ENCODE measurements around the gene SPATA21.
A peak's percentile ranks its signal among the peaks of the same experiment; 100 is the strongest.

SPATA21 gene

GRCh38 chr1:16418823-16419425, 18.3 kb downstream of the SPATA21 start:
- no peak for DNase-seq

DNA sequence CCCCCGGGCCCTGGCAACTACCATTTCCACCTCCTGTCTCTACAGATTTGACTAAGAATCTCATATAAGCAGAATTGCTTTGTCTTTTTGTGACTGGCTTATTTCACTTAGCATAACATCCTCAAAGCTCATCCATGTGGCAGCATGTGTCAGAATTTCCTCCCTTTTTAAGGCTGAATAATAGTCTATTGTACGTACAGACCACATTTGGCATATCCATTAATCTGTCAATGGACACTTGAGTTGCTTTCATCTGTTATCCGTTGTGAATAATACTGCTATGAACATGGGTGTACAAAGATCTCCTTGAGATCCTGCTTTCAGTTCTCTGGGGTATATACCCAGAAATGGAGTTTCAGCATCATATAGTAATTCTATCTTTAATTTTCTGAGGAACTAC, 24.0 kb downstream of the SPATA21 start:
- no peak for DNase-seq

DNA sequence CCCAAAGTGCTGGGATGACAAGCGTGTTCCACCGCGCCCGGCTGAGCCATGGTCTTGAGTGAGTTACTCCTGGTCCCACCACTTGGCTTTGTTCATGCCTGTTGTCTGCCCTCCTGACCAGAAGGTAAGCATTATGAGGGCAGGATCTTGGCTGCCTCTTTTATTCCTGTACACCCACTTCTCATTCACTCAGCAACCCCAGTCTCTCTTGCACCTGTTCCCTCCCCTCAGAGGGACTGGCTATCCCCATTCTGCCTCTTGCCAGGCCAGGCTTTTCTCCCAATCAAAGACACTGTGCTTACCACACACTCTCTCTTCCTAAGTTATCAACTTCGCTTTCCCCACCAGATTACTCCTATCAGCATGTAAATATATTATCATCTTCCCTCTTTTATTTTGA, 26.4 kb downstream of the SPATA21 start:
- no peak for DNase-seq

DNA sequence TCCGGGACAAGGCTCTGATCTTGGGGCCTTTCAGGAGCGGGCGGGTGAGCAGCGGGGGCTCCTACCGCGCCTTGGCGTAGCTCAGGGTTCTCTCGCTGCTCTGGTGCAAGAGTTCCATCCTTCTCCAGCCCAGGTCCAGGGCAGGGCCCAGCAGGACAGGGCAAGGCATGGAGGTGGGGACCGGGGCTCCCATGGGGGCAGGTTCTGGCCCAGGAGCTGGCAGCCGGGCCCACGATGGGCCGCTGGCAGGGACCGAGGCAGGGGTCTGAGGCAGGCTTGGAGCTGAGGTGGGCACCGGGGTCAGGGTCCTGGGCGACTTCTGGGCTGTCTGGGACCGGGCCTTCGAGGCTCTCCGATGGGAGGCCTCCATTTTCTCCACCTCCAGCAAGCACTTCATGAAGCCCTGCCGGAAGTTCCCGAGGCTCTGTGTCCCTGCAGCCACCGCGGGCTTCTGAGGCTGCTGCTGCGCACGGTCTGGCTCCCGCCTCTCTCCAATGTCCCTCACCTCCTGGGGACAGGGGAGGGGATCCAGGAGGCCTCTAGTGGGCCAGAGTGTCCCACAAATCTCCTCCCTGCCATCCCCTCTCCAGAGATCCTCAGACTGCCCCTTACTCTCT, 27.6 kb downstream of the SPATA21 start:
- DNase-seq = no peak

- no peak for DNase-seq
Measured at GRCh38 chr1:16406868-16407267, 30.4 kb downstream of the SPATA21 start.

DNA sequence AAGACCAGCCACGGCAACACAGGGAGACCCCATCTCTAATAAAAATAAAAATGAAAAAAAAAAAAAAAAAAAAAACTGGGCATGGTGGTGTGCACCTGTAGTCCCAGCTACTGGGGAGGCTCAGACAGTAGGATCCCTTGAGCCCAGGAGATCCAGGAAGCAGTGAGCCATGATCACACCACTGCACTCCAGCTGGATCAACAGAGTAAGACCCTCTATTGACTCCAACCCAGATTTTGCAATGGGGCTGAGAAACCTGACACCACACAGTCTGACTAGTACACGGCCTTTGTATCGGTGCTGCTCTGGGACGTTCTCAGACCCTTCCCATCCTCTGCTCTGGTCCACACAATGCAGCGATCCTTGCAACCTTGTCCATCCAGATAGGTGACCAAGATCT, 31.8 kb downstream of the SPATA21 start:
- DNase-seq = no peak

- DNase-seq = no peak
Measured at GRCh38 chr1:16402742-16403141, 34.5 kb downstream of the SPATA21 start.

DNA sequence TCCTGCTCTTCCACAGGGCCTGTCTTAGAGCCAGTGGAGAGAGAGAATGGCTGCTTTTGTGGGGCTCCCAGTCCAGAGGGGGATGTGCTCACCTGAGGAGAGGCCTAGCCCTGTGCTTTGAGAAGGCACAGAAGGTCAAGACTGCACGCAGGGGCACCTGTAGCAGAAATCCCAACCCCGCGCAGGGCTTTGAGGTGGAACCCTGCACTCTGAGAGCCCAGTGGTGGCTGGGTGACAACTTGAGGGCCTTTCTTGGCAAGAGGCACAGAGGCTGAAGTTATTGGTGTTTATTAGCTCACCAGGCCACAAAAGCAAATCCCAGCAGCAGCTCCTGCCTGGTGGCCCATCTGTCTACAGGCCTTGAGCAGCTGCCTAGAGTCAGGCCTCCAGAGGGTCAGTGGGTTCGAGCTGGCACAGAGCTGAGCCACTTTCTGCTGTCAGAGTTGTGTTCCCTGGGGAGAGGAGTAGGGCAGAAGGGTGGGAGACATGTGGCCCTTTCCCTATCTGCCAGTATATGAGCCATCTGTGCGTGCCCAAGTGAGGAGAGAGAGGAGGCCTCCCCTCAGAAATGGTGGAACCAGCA, 38.8 kb downstream of the SPATA21 start:
- DNase-seq = peak in 1 of 2 donors; percentile 1

- no peak for DNase-seq
Measured at GRCh38 chr1:16397120-16397519, 40.1 kb downstream of the SPATA21 start.

DNA sequence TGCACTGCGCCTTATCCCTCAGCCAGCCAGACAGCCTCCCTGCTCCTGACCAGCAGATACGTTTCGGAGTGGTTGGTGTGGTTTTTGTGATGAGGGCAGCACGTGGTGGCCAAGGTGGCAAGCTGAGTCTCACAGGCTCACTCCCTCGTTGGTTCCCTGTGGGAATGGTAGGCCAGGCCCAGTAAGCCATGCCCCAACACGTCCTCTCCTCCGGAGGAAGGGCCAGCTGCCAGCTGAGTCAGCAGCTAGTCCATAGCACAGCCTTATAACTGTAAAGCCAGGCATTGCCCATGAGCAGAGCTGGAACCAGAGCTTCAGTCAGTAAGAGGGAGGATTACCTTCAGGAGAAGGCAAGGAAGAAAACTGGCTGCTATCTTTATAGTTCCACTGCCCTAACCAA, 40.6 kb downstream of the SPATA21 start:
- no peak for DNase-seq

GRCh38 chr1:16394977-16395376, 42.2 kb downstream of the SPATA21 start:
- no peak for DNase-seq

DNA sequence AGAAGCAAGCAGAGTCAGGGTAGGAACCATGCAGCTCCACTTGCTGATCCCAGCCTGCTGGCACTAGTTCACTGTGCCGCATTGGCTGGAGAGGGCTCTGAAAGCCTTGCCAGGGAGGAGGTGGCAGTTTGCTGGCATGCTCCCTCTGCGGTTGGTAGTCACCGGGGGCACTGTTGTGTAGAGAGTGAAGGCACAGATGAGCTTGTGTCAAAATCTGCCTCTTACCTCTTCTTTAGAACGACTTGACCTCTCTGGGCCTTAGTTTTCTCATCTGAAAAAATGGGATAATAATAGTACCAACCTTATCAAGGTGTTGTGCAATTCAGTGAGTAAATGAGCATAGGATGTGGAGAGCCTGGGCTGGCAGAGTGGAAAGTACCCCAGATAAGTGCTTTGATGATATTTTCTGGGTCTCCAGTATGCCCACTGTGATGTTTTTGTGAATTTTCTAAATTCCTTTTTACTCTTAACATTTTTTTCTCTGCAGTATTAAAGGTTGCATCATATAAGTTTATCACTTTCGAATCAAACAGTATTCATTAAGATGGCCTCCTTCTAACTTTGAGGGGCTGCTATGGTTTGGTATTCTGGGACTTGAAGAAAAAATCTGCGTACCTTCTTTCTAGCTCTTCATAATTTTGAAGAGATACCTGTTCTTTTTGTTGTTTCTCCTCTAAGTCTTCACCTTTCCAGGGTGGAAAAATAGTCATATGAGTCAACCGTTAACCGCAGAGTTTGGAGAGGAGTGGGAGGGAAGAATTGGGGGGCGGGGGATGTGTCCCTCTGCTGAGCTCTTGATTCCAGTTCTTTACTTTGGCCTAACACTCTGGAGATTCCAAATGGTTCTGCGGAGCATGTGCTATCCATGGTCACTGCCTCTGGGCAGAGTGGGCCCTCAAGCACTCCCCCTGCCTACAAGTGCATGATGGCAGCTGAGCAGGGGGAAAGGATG, 43.4 kb downstream of the SPATA21 start:
- no peak for DNase-seq

- DNase-seq = no peak
Measured at GRCh38 chr1:16392740-16393569, 44.3 kb downstream of the SPATA21 start.

DNA sequence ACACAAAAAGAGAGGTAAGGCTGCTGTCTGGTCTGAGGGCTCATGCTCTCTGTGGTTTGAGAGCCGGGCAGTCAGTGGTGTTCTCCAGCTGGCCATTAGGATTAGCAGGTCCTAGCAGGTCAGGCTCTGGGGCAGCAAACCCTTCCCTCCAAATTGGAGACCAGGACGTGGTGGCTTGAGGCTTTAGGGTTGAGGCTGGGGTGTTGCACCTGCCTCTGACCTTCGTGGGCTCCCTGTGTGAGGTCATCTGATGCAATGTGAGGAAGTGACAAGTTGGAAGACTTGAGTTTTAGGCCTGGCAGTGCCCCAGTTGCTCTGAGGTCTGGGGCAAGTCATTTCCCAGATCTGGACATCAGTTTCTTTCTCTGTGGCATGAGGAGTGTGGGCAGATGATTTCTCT, 45.8 kb downstream of the SPATA21 start:
- no peak for DNase-seq

DNA sequence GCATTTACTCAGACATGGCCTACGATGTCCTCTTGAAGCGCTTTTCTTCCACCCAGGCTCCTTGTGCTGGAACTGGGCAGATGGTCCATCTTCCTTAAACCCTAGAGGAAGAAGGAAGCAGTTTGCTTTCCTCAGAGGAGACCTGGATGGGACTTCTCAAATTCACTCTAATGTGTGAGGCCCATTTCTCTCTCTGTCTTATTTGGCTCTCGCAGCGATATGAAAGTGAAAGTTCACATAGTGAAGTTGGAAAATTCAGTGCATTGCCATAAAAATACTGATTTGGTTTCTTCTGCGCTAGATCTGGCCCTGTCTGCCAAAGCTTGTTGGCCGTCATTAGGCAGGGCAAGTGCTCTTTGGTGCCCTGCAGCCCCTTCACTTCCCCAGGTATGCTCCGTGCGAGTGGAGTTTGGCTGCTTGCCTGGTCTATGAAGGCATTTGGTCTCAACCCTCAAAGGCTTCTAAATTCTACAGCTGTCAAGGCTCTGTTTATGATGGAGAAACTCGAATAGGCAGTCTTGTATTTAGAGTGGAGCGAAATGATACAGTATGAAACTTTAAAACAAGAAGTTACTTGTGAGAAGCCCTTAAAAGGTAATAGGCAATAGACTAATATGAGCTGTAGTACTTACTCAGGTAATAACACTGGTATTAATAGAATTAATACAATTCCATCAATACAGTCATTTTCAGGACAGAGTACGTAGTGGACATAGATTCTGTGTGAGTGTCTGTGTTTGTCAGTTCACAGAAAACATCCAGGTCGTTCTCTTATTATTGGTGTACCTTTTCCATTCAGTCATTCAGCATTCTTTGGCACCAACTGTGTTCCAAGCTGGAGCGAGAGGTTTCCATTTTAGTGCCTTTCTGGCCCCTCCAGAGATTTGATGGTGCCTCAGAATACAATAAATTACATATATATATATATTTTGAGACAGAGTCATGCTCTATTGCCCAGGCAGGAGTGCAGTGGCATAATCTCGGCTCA, 49.7 kb downstream of the SPATA21 start:
- DNase-seq = no peak

GRCh38 chr1:16386454-16387113, 50.6 kb downstream of the SPATA21 start:
- peak in 1 of 2 donors; percentile 10 for DNase-seq

- DNase-seq = no peak
Measured at GRCh38 chr1:16385659-16386453, 51.4 kb downstream of the SPATA21 start.

DNA sequence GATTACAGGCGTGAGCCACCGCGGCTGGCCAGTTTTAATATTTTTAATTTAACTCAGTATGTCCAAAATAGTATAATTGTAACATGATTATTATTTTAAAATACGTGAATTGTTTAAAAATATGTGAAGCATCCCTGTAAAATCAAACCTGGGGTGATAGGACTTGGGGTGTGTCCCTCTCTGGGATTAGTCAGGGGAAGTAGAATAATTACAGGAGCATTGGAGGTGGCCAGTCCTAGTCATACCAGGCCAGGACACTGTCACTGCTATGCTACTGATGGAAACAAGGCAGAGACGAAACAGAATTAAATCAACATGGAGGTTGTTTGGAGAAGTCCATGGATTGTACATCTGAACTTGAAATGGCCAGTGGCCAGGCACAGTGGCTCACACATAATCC, 53.3 kb downstream of the SPATA21 start:
- no peak for DNase-seq

- no peak for DNase-seq
Measured at GRCh38 chr1:16380868-16381267, 56.4 kb downstream of the SPATA21 start.

GRCh38 chr1:16378443-16378842, 58.8 kb downstream of the SPATA21 start:
- no peak for DNase-seq
